Measurements from ENCODE around the gene CRB1. TPM values are rescaled to one million over a fixed set of nuclear protein-coding genes. Genes with fewer than 3 reads are reported as not detected.
A peak's percentile ranks its signal among the peaks of the same experiment; 100 is the strongest.
"Not testable (repeated sequence)": the region's sequence is repeated elsewhere in the genome, so short reads cannot be mapped to it uniquely, and the experiment has no call there.

Gene CRB1
- total and polyA plus RNA-seq, 8 donors: 0.09 to 0.31 (median 0.26) TPM

- no peaks in the 10 kb centered on the region for H3K27me3 ChIP-seq
- no peaks in the 10 kb centered on the region for H3K9me3 ChIP-seq
- no peak overlapping the region for H3K4me3 ChIP-seq
- no peaks in the 10 kb centered on the region for H3K36me3 ChIP-seq
- ATAC-seq: no peak
- DNase-seq: no peak
- no peaks in the 10 kb centered on the region for H3K4me1 ChIP-seq
- H3K27ac ChIP-seq: no peak overlapping the region
- TF ChIP-seq CTCF (IDR thresholded peaks at IDR 0.05): no peak
- intact Hi-C loops (cut with DNase I): no loop called here
Observed at GRCh38 chr1:197397895-197398294, 129.8 kb downstream of the CRB1 start.

GRCh38 chr1:197399755-197400521, 131.9 kb downstream of the CRB1 start:
- H3K4me3 ChIP-seq: no peak overlapping the region
- H3K27me3 ChIP-seq: no peaks in the 10 kb centered on the region
- no peaks in the 10 kb centered on the region for H3K36me3 ChIP-seq
- intact Hi-C loops (cut with DNase I): no loop called here
- ATAC-seq: peak; percentile 50
- H3K4me1 ChIP-seq: no peaks in the 10 kb centered on the region
- no peaks in the 10 kb centered on the region for H3K9me3 ChIP-seq
- no peak for TF ChIP-seq CTCF (IDR thresholded peaks at IDR 0.05)
- DNase-seq: no peak
- H3K27ac ChIP-seq: no peak overlapping the region

GRCh38 chr1:197400522-197400902, 132.5 kb downstream of the CRB1 start:
- H3K27ac ChIP-seq: no peak overlapping the region
- no peak overlapping the region for H3K4me3 ChIP-seq
- H3K36me3 ChIP-seq: no peaks in the 10 kb centered on the region
- H3K27me3 ChIP-seq: no peaks in the 10 kb centered on the region
- no peak for TF ChIP-seq CTCF (IDR thresholded peaks at IDR 0.05)
- intact Hi-C loops (cut with DNase I): no loop called here
- H3K9me3 ChIP-seq: no peaks in the 10 kb centered on the region
- ATAC-seq (no peak), DNase-seq (no peak)
- no peaks in the 10 kb centered on the region for H3K4me1 ChIP-seq

GRCh38 chr1:197402189-197402588, 134.1 kb downstream of the CRB1 start:
- no peak for DNase-seq
- no peak for ATAC-seq
- Histone ChIP-seq H3K27ac (no peak overlapping the region), H3K4me1 (no peaks in the 10 kb centered on the region), H3K9me3 (no peaks in the 10 kb centered on the region), H3K27me3 (no peaks in the 10 kb centered on the region), H3K4me3 (no peak overlapping the region), H3K36me3 (no peaks in the 10 kb centered on the region)
- intact Hi-C loops (cut with DNase I): no loop called here
- TF ChIP-seq CTCF (IDR thresholded peaks at IDR 0.05): no peak

- intact Hi-C loops (cut with DNase I); ATAC-seq; H3K9me3 ChIP-seq; H3K27ac ChIP-seq; H3K4me3 ChIP-seq; DNase-seq; H3K27me3 ChIP-seq; H3K36me3 ChIP-seq; H3K4me1 ChIP-seq: not testable (repeated sequence)
Observed at GRCh38 chr1:197404774-197405173, 136.7 kb downstream of the CRB1 start.

GRCh38 chr1:197405614-197406013, 137.6 kb downstream of the CRB1 start:
- H3K4me1 ChIP-seq; intact Hi-C loops (cut with DNase I); H3K27ac ChIP-seq; H3K27me3 ChIP-seq; H3K36me3 ChIP-seq; H3K9me3 ChIP-seq; H3K4me3 ChIP-seq; ATAC-seq: not testable (repeated sequence)
- DNase-seq: peak in 1 of 4 donors; percentile 58

Data from left lung (tissue), 10 donors.